Lower lobe of right lung (tissue), 2 donors: ENCODE results near the gene FAR2. TPM values are rescaled to one million over a fixed set of nuclear protein-coding genes. Genes with fewer than 3 reads are reported as not detected.

Source experiments
- ATAC-seq, 2 donors: fragments of 200-7000 bp; cut with Tn5 transposase; one replicate each; pipeline ENCODE4 v1.9.1; 2020 to 2022; ENCODE audit warnings: mild to moderate bottlenecking in 2 of 2, moderate library complexity in 2 of 2
- DNase-seq: peaks from one replicate; pipeline ENCODE4 v3.0.0-alpha.2; 2020
- H3K27ac ChIP-seq: fragments of 200-600 bp; one replicate; pipeline ENCODE4 v1.8.0; 2022
- H3K27me3 ChIP-seq: fragments of 200-600 bp; one replicate; pipeline ENCODE4 v1.8.0; 2022; ENCODE audit warnings: low read depth
- H3K36me3 ChIP-seq: fragments of 200-600 bp; one replicate; pipeline ENCODE4 v1.8.0; 2022; ENCODE audit warnings: mild to moderate bottlenecking
- H3K4me1 ChIP-seq: fragments of 200-600 bp; one replicate; pipeline ENCODE4 v1.8.0; 2022
- H3K4me3 ChIP-seq: fragments of 200-600 bp; one replicate; pipeline ENCODE4 v1.8.0; 2022; ENCODE audit warnings: mild to moderate bottlenecking
- H3K9me3 ChIP-seq: fragments of 200-600 bp; one replicate; pipeline ENCODE4 v1.8.0; 2022
- CTCF ChIP-seq: fragments of 200-600 bp; IDR thresholded peaks from one replicate; pipeline ENCODE4 v1.8.0; 2022; ENCODE audit warnings: antibody characterized with exemption, mild to moderate bottlenecking
- intact Hi-C: fragments of 100-400 bp; cut with DNase I; formaldehyde crosslinking; loops from one replicate; pipeline ENCODE4 v1.11.0; 2022
- total RNA-seq: library from RNA; stranded (reverse); fragmentation: NEBNext Ultra II Directional; extraction: Animal tissue kit (Norgen Biotek cat#: 25700); gene quantifications from one replicate; pipeline ENCODE4 v1.2.1, GENCODE V29; 2021
- donor health status: DM: no; HTN: yes; CAD: no; lungs with severe emphysema.

Gene FAR2
- total RNA-seq, 1 donor from 2014 or later, result 23.7 TPM

GRCh38 chr12:29148596-29148910 is 525 bp upstream of the FAR2 start:
- no peaks in the 10 kb centered on the region for H3K9me3 ChIP-seq
- no peak for TF ChIP-seq CTCF
- DNase-seq, result no peak
- peak overlapping the region; percentile 69 for H3K4me3 ChIP-seq
- H3K4me1 ChIP-seq, result peaks cover 30% of the 10 kb centered on the region
- ATAC-seq, result peak; percentile 31 to 39
- no peaks in the 10 kb centered on the region for H3K27me3 ChIP-seq
- peak overlapping the region; percentile 92 for H3K27ac ChIP-seq
- intact Hi-C loops, result no loop called here
- no peaks in the 10 kb centered on the region for H3K36me3 ChIP-seq

GRCh38 chr12:29149691-29150281 is 708 bp downstream of the FAR2 start:
- Histone ChIP-seq H3K36me3 (no peaks in the 10 kb centered on the region), H3K9me3 (no peaks in the 10 kb centered on the region), H3K4me1 (peaks cover 34% of the 10 kb centered on the region), H3K4me3 (peak overlapping the region; percentile 69), H3K27ac (peak overlapping the region; percentile 92), H3K27me3 (no peaks in the 10 kb centered on the region)
- intact Hi-C loops, result no loop called here
- TF ChIP-seq CTCF, result no peak
- peak; percentile 28 to 37 for ATAC-seq
- no peak for DNase-seq

- H3K36me3 ChIP-seq, result no peaks in the 10 kb centered on the region
- no peaks in the 10 kb centered on the region for H3K27me3 ChIP-seq
- H3K4me1 ChIP-seq, result peaks cover 34% of the 10 kb centered on the region
- ATAC-seq, result no peak
- peak overlapping the region; percentile 69 for H3K4me3 ChIP-seq
- DNase-seq, result no peak
- intact Hi-C loops, result no loop called here
- no peaks in the 10 kb centered on the region for H3K9me3 ChIP-seq
- peak overlapping the region; percentile 92 for H3K27ac ChIP-seq
- no peak for TF ChIP-seq CTCF
These were observed 1.4 kb downstream of the FAR2 start for GRCh38 chr12:29150462-29150861.

GRCh38 chr12:29152223-29152868 is 3.3 kb downstream of the FAR2 start:
- no peak for DNase-seq
- H3K36me3 ChIP-seq, result no peaks in the 10 kb centered on the region
- intact Hi-C loops, result no loop called here
- no peak overlapping the region for H3K4me3 ChIP-seq
- no peak for TF ChIP-seq CTCF
- H3K9me3 ChIP-seq, result no peaks in the 10 kb centered on the region
- ATAC-seq, result no peak
- H3K4me1 ChIP-seq, result peaks cover 37% of the 10 kb centered on the region
- H3K27ac ChIP-seq, result no peak overlapping the region
- no peaks in the 10 kb centered on the region for H3K27me3 ChIP-seq

- no peaks in the 10 kb centered on the region for H3K9me3 ChIP-seq
- no peak overlapping the region for H3K4me3 ChIP-seq
- peaks cover 37% of the 10 kb centered on the region for H3K4me1 ChIP-seq
- no peaks in the 10 kb centered on the region for H3K36me3 ChIP-seq
- ATAC-seq, result no peak
- no peak for TF ChIP-seq CTCF
- H3K27ac ChIP-seq, result no peak overlapping the region
- no peak for DNase-seq
- no peaks in the 10 kb centered on the region for H3K27me3 ChIP-seq
- intact Hi-C loops, result no loop called here
These were observed 4.0 kb downstream of the FAR2 start for GRCh38 chr12:29152981-29153630.
